GM23338 (cell line): Measurements from ENCODE around the gene VPS16.

Experiments
- CREB1 ChIP-seq: fragments of 250-450 bp; sonication (Bioruptor Pico); IDR thresholded peaks from 2 replicates; pipeline ENCODE4 v1.5.0; 2020; ENCODE audit warnings: low read depth, mild to moderate bottlenecking, moderate library complexity
- ETS1 ChIP-seq: IDR thresholded peaks from 2 replicates; pipeline ENCODE4 v1.6.1; 2016; ENCODE audit warnings: antibody characterized with exemption
- EZH2 ChIP-seq: fragments of 200-600 bp; sonication (generic); IDR thresholded peaks from one replicate; pipeline ENCODE4 v1.8.0; 2017; ENCODE audit warnings: antibody characterized with exemption, mild to moderate bottlenecking, low read depth; ENCODE audit not compliant: unreplicated experiment
- EZH2phosphoT487 ChIP-seq: fragments of 200-600 bp; sonication (generic); IDR thresholded peaks from one replicate; pipeline ENCODE4 v1.8.1; 2018; ENCODE audit warnings: antibody characterized with exemption; ENCODE audit not compliant: unreplicated experiment
- NANOG ChIP-seq: IDR thresholded peaks from 2 replicates; pipeline ENCODE4 v1.6.1; 2016; ENCODE audit warnings: antibody characterized with exemption, borderline replicate concordance
- POLR2AphosphoS5 ChIP-seq: IDR thresholded peaks from 2 replicates; pipeline ENCODE4 v1.6.1; 2016; ENCODE audit warnings: antibody characterized with exemption, low read depth
- STAT1 ChIP-seq: IDR thresholded peaks from one replicate; pipeline ENCODE4 v1.6.1; 2016; ENCODE audit warnings: antibody characterized with exemption; ENCODE audit not compliant: unreplicated experiment
- ZNF114 ChIP-seq: fragments of 250-450 bp; sonication (Bioruptor Pico); IDR thresholded peaks from 2 replicates; pipeline ENCODE4 v1.5.0; 2020; ENCODE audit warnings: mild to moderate bottlenecking, moderate library complexity
- ZNF331 ChIP-seq: fragments of 250-450 bp; sonication (Bioruptor Pico); IDR thresholded peaks from 2 replicates; pipeline ENCODE4 v1.5.0; 2020; ENCODE audit warnings: low read depth, mild to moderate bottlenecking, moderate library complexity
- TF ChIP-seq, protein P1 (sequence below), 2 experiments: fragments of 200-600 bp in 1 of 2; sonication (generic) in 1 of 2; conservative IDR thresholded peaks; 2 replicates each; pipeline versions ENCODE4 v1.5.1 to v1.6.1; 2016 to 2017; ENCODE audit warnings: antibody characterized with exemption in 2 of 2, low read depth in 2 of 2, mild to moderate bottlenecking in 2 of 2, moderate library complexity in 1 of 2
- TF ChIP-seq, protein P2 (sequence below): IDR thresholded peaks from one replicate; pipeline ENCODE4 v1.6.1; 2018; ENCODE audit warnings: antibody characterized with exemption; ENCODE audit not compliant: unreplicated experiment

DNA sequence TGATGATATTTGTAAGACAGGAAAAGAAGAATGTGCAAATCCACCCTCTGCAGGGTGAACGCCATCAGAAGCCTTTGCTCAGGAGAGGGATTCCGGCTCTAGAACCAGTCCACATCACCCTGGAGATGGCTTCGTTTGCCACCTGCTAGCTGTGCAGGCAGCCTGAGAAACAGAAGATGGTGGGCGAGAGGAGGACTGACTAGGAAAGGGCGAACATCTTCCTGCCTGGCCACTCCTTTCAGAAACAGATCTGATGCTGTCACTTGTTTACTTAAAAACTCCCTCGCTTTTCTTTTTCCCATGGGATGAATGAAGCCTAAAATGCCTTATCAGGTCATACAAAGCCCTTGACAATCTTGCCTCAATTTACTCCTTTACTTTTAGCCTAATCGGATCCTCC is 33.9 kb downstream of the VPS16 start:
- TF ChIP-seq, protein P1, sequence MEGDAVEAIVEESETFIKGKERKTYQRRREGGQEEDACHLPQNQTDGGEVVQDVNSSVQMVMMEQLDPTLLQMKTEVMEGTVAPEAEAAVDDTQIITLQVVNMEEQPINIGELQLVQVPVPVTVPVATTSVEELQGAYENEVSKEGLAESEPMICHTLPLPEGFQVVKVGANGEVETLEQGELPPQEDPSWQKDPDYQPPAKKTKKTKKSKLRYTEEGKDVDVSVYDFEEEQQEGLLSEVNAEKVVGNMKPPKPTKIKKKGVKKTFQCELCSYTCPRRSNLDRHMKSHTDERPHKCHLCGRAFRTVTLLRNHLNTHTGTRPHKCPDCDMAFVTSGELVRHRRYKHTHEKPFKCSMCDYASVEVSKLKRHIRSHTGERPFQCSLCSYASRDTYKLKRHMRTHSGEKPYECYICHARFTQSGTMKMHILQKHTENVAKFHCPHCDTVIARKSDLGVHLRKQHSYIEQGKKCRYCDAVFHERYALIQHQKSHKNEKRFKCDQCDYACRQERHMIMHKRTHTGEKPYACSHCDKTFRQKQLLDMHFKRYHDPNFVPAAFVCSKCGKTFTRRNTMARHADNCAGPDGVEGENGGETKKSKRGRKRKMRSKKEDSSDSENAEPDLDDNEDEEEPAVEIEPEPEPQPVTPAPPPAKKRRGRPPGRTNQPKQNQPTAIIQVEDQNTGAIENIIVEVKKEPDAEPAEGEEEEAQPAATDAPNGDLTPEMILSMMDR (conservative IDR thresholded peaks at IDR 0.05; ENCODE audit: low read depth in 2 of 2): no peak
- no peak for TF ChIP-seq POLR2AphosphoS5
- TF ChIP-seq EZH2: no peak
- no peak for TF ChIP-seq EZH2phosphoT487
- TF ChIP-seq, protein P2, sequence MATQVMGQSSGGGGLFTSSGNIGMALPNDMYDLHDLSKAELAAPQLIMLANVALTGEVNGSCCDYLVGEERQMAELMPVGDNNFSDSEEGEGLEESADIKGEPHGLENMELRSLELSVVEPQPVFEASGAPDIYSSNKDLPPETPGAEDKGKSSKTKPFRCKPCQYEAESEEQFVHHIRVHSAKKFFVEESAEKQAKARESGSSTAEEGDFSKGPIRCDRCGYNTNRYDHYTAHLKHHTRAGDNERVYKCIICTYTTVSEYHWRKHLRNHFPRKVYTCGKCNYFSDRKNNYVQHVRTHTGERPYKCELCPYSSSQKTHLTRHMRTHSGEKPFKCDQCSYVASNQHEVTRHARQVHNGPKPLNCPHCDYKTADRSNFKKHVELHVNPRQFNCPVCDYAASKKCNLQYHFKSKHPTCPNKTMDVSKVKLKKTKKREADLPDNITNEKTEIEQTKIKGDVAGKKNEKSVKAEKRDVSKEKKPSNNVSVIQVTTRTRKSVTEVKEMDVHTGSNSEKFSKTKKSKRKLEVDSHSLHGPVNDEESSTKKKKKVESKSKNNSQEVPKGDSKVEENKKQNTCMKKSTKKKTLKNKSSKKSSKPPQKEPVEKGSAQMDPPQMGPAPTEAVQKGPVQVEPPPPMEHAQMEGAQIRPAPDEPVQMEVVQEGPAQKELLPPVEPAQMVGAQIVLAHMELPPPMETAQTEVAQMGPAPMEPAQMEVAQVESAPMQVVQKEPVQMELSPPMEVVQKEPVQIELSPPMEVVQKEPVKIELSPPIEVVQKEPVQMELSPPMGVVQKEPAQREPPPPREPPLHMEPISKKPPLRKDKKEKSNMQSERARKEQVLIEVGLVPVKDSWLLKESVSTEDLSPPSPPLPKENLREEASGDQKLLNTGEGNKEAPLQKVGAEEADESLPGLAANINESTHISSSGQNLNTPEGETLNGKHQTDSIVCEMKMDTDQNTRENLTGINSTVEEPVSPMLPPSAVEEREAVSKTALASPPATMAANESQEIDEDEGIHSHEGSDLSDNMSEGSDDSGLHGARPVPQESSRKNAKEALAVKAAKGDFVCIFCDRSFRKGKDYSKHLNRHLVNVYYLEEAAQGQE: no peak
- no peak for TF ChIP-seq ZNF114 (CRISPR knock-in tag)
- TF ChIP-seq CREB1 (CRISPR knock-in tag): no peak
- TF ChIP-seq ZNF331: no peak
- TF ChIP-seq NANOG: no peak
- TF ChIP-seq ETS1: no peak
- TF ChIP-seq STAT1: no peak
